NCI-H1436 treated with DMSO at 0.1 percent for 48 hours (cell line): ENCODE data around the gene SLC1A5.
"Not testable (repeated sequence)": the region's sequence is repeated elsewhere in the genome, so short reads cannot be mapped to it uniquely, and the experiment has no call there.

Experiments
- DNase-seq: peaks from one replicate; lab custom pipeline; 2025; lab: John Stamatoyannopoulos, UW

The SLC1A5 gene

DNA sequence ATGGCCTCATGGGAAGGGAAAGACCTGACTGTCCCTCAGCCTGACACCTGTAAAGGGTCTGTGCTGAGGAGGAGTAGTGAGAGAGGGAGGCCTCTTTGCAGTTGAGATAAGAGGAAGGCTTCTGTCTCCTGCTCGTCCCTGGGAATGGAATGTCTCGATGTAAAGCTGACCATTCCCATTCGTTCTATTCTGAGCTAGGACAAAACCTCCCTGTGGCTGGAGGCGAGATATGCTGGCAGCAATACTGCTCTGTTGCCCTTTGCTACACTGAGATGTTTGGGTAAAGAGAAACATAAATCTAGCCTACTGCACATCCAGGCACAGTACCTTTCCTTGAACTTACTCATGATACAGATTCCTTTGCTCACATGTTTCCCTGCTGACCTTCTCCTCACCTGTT lies 19.6 kb downstream of the SLC1A5 start:
- not testable (repeated sequence) for DNase-seq

DNA sequence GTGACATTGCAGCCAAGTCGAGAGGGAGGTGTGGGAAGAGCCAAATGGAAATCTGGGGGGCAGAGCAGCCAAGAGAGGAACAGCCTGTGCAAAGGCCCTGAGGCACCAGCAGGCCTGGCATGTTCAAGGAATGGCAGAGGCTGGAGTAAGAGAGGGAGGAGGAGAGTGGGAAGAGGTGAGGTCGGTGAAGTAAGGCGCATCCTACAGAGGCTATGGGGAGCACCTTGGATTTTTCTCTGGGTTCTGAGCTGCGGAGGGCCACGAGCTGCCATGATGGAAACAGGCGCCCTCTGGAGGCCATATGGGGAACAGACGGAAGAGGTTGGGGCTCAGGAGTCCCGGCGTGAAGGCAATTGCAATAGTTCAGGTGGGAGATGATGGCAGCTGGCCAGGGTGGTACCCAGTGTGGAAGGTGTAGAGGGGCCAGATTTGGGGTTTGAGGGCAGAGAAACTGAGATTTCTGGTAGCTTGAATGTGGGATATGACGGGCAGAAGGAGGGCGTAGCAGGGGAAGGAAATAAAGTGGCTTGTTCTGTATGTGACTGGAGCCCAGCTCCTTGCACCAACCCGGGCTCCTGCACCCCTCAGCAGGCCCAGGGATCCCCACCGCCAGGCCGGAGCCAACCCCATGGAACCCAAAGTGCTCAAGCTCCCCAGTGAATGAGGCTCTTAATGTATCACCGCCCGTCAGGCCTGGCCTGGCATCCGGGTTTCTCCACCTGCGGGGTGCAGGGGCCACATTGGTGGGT lies 21.7 kb downstream of the SLC1A5 start:
- no peak for DNase-seq

DNA sequence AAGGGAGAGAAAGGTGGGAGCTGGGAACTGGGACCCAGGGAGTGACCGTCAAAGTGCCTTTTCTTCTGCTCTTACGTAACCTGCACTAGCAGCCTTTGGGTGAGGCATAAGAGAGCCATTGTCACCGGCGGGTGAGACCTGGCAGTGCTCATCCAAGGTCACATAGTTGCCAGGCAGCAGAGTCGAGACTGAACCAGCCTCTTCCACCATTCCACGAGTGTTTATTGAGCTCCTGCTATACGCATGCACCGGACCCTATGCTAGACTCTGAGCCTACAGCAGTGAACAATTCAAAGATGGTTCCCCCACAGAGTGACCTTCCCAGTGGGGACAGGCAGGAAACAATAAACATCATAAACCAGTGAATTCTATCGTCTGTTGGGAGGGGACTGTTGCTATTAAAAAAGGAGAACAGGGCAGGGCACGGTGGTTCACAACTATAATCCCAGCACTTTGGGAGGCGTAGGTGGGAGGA lies 23.5 kb downstream of the SLC1A5 start:
- DNase-seq, result no peak

DNA sequence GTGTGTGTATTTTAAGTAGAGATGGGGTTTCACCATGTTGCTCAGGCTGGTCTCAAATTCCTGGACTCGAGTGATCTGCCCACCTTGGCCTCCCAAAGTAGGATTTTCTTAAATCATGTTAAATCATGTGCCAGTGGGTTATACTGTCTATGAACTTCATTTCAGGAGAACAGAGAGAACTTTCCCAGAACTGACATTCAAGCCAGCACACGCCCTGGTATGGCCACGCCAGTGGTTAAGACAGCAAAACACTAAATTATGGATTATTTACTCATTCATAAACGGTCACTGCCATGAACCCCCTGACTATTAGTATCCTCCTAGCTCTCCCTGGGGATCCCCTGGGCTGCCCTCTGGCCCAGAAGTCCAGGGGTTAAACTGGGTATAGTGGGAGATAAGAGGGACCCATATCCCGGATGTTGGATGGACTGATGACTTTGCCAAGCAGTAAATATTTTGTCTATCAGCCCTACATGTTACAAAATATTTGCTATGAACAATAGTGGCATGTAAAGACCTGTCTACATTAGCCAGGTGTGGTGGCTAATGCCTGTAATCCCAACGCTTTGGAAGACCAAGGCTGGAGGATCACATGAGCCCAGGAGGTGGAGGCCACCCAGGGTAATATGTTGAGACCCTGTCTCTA lies 26.0 kb downstream of the SLC1A5 start:
- DNase-seq, result no peak

DNA sequence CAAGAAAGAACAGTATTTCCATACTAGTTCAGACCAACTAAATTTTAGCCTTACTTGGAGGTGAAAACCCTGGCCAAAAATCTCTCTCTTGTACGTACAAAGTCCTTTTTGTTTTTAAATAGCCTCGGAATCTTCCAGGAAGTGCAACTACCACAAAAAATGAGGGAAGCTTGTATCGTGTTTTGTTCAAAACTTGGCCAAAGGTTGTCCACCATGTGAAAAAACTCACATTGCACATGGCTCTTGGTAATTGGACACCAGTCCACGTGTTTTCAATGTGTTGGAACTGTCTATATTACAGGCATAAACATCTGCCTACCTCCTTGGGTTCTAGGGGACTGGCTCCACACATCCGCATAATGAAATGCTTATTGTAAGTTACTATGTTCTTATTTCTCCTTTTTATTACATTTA lies 27.0 kb downstream of the SLC1A5 start:
- no peak for DNase-seq

DNA sequence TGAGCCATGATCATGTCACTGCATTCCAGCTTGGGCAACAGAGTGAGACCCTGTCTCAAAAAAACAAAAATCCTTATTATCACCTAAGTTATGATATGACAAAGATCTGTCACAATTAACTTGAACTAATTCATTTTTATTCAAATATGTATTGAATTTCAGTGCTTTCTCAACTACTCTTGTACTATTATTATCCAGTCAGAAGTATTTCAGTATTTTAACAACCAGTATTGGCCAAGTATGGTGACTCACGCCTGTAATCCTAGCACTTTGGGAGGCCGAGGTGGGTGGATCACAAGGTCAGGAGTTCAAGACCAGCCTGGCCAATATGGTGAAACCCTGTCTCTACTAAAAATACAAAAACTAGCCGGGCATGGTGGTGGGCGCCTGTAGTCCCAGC lies 27.5 kb downstream of the SLC1A5 start:
- DNase-seq, result not testable (repeated sequence)

DNA sequence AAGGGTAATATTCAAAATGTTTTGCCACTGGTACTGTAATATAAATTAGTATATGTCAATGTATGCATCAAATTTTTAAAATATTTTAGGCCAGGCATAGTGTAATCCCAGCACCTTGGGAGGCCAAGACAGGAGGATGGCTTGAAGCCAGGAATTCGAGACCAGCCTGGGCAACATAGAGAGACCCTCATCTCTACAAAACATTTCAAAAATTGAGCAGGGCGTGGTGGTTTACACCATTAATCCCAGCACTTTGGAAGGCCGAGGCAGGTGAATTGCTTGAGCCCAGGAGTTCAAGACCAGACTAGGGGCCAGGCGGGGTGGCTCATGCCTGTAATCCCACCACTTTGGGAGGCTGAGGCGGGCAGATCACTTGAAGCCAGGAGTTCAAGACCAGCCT lies 28.0 kb downstream of the SLC1A5 start:
- DNase-seq, result no peak

DNA sequence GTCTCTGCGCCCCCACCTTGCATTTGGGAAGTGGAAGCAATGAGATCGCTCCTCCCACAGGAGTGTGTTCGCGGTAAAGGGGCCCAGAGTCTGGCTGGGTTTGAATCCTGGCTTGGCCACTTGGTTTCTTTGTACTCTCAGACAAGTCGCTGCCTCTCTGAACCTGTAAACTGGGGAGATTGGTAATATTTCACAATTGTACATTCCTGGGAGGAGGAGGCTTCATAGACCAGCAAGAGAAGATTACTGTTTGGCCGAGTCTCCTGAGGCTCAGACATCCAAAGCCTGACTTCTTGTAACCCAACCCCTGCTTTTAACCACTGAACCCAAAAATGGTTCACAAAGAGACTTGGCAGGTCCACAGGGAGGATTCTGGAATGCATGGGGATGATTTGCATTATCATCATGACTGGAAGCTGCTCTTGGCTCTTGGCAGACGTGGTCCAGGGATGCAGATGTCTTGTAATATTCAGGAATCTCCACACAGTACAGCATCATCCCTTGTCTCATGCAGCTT lies 28.5 kb downstream of the SLC1A5 start:
- no peak for DNase-seq

DNA sequence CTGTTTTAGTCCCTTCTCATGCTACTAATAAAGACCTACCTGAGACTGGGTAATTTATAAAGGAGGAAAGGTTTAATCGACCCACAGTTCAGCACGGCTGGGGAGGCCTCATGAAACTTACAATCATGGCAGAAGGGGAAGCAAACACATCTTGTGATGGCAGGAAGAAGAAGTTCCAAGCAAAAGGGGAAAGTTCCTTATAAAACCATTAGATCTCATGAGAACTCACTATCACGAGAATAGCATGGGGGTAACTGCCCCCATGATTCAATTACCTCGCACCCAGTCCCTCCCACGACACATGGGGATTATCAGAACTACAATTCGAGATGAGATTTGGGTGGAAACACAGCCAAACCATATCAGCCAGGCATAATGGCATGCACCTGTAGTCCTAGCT lies 29.2 kb downstream of the SLC1A5 start:
- DNase-seq, result no peak

DNA sequence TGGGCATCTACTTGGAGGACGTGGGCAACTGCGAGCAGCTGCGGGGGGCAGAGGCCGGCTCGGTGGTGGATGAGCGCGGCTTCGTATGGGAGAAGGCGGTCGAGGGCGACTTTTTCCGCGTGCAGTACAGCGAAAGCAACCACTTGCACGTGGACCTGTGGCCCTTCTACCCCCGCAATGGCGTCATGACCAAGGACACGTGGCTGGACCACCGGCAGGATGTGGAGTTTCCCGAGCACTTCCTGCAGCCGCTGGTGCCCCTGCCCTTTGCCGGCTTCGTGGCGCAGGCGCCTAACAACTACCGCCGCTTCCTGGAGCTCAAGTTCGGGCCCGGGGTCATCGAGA lies 31.9 kb downstream of the SLC1A5 start:
- DNase-seq, result no peak

DNA sequence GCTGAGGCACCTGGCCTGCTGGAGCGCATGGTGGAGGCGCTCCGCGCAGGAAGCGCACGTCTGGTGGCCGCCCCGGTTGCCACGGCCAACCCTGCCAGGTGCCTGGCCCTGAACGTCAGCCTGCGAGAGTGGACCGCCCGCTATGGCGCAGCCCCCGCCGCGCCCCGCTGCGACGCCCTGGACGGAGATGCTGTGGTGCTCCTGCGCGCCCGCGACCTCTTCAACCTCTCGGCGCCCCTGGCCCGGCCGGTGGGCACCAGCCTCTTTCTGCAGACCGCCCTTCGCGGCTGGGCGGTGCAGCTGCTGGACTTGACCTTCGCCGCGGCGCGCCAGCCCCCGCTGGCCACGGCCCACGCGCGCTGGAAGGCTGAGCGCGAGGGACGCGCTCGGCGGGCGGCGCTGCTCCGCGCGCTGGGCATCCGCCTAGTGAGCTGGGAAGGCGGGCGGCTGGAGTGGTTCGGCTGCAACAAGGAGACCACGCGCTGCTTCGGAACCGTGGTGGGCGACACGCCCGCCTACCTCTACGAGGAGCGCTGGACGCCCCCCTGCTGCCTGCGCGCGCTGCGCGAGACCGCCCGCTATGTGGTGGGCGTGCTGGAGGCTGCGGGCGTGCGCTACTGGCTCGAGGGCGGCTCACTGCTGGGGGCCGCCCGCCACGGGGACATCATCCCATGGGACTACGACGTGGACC lies 32.4 kb downstream of the SLC1A5 start:
- DNase-seq, result no peak

DNA sequence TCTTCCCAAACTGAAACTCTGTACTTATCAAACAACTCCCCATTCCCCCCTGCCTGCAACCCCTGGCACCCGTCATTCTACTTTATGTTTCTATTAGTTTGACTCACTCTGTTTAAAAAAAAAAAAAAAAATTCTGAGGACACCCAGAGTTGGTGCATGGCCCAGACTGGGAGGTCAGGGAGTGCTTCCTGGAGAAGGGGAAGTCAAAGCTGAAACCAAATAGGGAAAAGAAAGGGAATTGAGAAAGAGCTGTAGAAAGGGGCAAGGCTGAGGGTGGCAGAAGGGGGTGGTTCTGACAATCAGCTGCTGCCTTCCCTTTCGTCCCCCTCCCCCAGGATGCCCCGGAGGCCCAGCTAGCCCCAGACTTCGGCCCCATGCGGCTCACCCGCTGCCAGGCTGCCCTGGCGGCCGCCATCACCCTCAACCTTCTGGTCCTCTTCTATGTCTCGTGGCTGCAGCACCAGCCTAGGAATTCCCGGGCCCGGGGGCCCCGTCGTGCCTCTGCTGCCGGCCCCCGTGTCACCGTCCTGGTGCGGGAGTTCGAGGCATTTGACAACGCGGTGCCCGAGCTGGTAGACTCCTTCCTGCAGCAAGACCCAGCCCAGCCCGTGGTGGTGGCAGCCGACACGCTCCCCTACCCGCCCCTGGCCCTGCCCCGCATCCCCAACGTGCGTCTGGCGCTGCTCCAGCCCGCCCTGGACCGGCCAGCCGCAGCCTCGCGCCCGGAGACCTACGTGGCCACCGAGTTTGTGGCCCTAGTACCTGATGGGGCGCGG lies 33.1 kb downstream of the SLC1A5 start:
- no peak for DNase-seq

DNA sequence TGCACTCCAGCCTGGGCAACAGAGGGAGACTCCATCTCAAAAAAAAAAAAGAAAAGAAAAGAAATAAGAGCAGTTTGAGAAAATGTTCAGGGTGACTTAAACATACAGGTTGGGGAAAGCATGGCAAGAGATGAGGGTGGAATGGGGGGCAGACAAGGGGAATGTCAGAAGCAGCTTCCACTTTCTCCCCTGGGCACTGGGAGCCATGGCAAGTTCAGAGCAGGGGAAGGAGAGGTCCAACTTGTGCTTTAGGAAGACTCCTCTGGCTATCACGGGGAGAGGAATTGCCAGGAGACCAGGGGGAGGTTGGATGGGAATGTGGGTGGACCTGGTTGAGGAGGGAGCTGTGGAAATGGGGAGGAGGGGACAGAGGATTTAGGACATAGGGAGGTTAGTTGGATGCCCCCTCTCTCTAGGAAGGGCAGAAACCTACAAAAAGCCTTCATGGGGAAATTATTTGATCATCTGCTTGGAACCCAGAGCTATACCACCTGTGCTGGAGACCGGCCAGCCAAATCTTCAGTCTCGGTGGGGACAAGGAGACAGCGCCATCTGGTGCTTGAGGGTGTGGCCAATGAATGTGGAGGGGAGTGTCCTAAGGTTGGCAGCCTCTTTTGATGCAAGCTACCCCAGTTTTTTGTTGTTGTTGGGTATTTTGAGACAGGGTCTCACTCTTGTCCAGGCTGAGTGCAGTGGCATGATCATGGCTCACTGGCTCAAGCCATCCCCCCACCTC lies 34.8 kb downstream of the SLC1A5 start:
- no peak for DNase-seq

DNA sequence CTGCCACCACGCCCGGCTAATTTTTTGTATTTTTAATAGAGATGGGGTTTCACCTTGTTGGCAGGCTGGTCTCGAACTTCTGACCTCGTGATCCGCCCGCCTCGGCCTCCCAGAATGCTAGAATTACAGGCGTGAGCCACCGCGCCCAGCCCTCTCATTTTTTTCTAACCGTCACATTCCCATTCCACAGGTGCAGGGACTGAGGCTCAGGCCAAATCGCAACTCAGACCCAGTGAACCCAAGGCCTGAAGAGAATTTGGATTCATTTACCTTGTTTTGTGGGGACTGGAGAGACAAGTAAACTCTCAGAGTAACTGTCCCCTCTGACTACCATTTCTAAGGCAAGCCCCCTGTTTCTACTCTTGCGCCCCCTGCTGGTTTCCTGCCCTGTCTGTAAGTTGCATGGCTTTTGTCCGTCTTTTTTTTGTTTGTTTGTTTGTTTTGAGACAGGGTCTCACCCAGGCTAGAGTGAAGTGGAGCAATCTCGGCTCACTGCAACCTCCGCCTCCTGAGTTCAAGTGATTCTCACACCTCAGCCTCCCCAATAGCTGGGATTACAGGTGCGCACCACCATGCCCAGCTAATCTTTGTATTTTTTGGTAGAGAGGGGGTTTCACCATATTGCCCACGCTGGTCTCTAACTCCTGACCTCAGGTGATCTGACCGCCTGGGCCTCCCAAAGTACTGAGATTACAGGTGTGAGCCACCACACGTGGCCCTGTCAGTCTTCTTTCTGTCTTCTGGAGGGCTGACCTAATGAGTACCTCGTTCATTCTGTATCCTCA lies 39.9 kb downstream of the SLC1A5 start:
- no peak for DNase-seq

DNA sequence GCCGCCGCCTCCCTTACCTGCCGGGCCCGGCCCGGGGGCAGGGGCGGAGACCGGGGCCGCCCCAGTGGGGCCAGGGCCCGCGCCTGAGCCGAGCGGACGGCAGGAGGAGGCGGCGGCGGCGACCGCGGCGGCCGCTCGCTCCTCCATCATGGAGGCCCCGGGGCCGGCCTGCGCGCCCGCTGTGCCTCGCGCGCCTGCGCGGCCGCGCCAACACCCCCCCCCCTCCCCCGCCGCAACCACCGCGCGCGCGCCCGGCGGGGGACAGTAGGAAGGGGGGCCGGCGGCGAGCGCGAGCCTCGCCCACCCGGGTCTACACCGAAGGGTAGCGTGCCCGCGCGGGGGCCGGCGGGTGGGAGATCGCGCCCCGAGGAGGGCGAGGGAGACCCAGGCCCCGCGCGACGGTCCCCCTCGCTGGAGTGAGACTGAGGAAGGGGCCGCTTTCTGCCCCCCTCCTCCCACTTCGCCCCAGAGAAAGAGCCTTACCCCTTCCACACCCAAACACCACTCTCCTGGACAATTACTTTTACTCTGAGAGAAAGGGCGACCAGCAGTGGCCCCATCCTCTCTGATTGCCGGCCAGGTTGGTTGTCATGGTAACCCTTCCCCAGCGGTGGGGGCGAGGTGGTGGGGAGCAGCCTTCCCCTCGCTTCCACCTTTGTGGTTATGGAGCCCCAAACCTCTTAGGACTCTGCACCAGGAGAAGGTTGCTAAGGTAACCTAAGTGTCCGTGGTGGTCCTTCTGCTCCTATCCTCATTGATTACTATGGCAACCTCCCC lies 41.9 kb downstream of the SLC1A5 start, which contains the start of gene STRN4:
Gene STRN4 (minus strand): TSS at position 170 of the 777 bp plus-strand sequence. CDS start 20 bp downstream, at position 150.
- DNase-seq, result no peak

DNA sequence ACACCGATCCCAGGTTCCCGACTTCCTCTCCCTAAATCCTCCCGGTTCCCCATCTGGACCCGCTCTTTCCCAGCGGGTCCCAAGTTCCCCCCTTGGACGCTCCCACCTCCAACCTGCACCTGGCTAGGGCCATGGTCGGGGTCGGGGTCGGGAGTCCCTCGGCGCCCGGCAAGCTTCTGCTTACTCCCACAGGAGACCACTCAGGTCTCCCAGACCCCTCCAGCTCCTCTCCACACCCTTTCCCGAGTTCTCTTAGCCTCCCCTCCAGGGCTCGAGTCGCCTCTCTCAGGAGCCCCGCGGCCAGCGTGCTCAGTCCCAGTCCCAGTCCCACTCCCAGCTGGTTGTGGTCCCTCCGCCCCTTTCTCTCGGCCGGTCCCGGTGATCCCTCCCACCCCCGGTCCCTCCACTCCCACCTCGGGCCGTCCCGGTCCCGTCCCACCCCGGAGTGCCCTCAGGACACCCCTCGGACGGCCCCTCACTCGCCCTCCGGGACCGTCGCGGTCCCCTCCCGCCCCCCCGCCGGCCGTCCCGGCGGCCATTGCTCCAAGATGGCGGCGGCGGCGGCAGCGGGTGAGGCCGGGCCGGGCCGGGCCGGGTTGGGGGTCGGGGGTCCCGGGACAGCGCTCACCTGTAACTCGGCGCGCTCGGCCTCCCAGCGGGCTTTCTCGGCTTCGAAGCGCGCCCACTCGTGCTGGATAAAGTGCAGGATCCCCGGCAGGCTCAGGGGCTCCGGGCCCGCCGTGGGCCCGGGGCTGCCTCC lies 42.7 kb downstream of the SLC1A5 start, which contains the start of gene FKRP:
Gene FKRP (plus strand): TSS at position 537 of the 760 bp plus-strand sequence. CDS start 9,394 bp downstream, outside the sequence.
- DNase-seq, result no peak

DNA sequence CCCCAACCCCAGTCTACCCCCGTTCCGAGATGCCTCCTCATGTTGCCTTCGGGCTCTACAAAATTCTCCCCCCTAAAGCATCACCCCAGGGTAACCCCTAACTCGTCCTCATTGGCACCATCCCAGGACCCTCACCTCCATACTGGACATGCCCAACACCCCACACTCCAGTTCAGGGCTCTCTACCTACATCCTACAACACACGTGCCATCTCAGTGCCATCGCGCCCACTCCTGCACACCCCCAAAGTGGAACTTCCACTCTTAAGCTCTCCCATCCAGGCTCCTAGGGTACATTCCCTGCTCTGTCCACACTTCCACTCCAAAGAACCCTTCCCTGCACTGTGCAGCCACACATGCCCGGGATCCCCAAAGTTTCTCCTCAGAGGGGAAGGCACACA lies 43.4 kb downstream of the SLC1A5 start:
- DNase-seq, result no peak

DNA sequence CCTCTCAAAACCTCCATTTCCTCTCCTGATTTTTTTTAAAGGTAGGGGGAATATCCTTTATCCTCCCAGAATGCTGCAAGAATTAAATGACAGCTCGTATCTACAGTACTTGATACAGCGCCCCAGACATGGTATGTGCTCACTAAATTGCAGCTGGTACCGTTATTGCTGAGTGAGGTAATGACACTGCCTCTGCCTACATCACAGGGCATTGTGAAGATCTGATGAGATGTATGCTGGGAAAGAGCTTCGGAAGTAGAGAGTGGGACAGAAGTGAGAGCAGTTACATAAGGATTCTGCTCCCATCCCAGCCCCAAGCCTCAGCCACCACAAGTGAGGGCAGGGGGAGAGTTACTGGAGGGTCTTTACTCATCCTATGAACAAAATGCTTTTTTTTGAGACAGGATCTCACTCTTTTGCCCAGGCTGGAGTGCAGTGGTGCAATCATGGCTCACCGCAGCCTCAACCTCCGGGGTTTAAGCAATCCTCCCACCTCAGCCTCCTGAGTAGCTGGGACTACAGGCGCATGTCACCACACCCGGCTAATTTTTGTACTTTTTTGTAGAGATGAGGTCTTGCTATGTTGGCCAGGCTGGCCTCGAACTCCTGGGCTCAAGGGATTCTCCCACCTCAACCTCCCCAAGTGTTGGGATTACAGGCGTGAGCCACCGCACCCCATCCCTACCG lies 44.2 kb downstream of the SLC1A5 start:
- no peak for DNase-seq
